GM18873 (cell line): ENCODE results near the gene CALB2.
A peak's percentile ranks its signal among the peaks of the same experiment; 100 is the strongest.

Experiments used
- ATAC-seq: cut with Tn5 transposase; IDR thresholded peaks from one replicate; pipeline ENCODE4 v1.9.1; 2021; ENCODE audit warnings: mild to moderate bottlenecking, moderate library complexity, moderate number of reproducible peaks; ENCODE audit not compliant: unreplicated experiment, low FRiP score

Gene CALB2

GRCh38 chr16:71384073-71384724 lies 25.7 kb downstream of the CALB2 start:
- no peak for ATAC-seq

- no peak for ATAC-seq
These were observed 28.7 kb downstream of the CALB2 start for GRCh38 chr16:71387045-71387871.

DNA sequence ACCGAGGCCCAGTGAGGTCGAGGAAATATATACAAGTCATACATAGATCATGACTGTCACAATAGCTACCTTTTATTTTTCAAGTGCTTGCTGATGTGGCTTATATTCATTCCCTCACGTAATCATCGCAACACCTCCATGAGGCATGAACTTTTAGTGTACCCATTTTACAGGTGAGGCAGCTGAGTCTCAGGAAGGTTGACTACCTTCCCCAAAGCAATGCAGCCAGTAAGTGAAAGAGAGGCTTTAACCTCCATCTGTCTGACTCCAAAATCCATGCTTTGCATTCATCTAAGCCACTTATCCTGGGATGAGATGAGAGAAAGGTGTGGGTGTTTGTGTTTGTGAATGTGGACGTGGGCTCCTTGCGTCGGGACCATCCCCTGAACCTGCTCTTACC lies 30.8 kb downstream of the CALB2 start:
- no peak for ATAC-seq

GRCh38 chr16:71396594-71396993 lies 38.1 kb downstream of the CALB2 start:
- no peak for ATAC-seq

DNA sequence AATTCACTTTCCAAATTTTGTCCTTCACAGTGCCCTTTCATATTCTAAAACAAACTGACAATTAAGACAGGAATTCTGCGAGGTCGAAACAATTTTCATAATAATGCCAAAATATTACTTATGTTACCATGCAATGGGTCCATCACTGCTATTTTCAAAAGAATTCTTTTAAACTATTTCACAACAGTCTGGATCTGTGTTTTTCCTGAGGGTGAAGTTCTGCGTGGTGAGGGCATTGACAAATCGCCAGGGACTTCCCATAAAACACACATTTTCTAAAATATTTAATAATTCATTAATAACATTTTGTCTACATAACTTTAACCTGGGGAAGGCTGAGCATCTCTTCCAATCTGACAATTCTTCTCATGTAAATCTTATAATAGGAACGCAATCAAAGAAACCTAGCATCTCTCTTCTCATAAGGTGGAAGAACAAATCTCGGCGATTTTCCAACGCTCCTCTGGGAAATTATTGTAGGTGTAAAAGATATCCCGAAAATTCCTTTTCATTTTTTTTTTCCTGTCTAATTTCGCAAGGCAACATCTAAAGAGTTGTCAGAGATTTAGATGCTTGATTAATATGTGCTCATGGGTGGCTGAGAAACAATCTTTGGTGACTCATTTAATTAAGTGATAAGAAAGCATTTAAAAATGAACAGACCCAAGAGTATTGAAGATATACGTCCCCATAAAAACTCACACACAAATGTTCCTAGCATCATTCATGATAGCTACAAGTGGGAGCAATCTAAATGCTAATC lies 41.5 kb downstream of the CALB2 start:
- no peak for ATAC-seq

DNA sequence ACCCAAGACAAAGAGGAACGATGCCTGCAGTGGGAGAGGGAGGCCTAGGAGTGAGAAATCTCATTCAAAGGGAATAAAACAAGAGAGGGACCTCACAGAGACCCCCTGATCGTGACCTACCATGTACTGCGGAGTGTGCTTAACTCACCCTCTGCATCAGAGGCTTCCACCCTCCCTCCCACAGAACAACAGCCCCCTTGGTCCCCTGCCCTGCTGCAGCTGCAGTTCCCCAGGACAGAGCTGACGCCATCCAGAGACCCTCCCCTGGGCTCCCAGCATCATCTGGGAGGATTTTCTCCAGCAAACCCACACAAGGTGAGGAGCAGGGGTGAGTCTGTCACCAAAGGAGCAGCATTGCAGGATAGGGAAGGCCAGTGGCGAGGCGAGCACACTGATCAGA lies 43.5 kb downstream of the CALB2 start:
- no peak for ATAC-seq

DNA sequence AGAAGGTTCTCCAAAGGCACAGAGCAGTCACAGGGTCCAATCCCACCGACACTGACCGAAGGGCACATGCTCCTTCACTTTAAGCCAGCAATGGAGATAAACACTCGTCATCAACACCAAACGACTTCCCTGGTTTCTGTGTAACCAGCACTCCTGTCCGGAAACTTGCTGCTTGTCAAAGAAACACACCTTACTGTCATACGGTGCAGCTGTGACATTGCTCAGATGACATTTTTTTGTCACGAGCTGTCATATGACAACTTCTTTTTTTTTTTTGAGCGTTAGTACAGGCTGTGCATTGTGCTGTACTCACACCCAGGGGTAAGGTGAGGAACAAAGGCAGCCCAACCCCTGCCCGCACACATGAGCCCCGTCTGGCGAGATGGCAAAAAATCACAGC lies 44.2 kb downstream of the CALB2 start:
- ATAC-seq, result no peak

DNA sequence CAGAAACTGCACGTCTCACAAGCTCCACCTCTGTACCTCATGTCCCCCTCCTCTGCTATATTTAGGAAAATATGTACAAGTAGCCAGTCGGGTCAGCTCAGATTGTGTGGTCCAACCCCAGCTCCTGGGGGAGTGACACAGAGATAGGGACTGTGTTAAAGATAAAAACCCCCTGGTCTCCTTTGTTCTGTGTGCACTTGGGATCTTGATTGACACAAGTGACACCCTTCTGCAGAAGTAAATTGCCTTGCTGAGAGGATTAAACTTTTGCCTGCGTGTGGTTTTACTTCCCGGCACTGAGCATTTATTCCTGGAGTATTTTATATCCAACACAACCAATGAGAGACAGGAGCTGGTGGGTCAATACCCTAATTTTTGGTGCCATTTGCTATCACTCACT lies 45.8 kb downstream of the CALB2 start:
- no peak for ATAC-seq

GRCh38 chr16:71406316-71406715 lies 47.8 kb downstream of the CALB2 start:
- ATAC-seq, result no peak

GRCh38 chr16:71406724-71407123 lies 48.2 kb downstream of the CALB2 start:
- no peak for ATAC-seq

DNA sequence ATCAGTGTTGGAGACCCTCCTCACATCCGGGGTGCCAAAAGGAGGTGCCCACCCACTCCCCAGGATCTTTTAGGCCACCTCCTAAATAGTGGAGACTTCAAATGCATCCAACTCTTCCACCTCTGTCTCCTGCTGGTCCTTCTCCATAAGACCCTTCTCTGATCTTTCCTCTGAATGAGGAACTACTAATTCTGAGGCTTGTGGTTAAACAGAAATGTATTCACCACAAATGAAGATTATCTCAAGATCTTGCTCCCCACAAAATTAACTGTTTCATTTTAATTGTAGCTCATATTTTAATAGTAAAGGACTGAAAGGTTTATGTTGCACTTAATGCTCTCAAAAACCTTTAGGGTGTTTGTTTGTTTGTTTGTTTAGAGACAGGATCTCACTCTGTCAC lies 49.2 kb downstream of the CALB2 start:
- no peak for ATAC-seq

- ATAC-seq, result no peak
These were observed 50.0 kb downstream of the CALB2 start for GRCh38 chr16:71408536-71408935.

GRCh38 chr16:71409011-71409775 lies 50.7 kb downstream of the CALB2 start:
- ATAC-seq, result no peak

DNA sequence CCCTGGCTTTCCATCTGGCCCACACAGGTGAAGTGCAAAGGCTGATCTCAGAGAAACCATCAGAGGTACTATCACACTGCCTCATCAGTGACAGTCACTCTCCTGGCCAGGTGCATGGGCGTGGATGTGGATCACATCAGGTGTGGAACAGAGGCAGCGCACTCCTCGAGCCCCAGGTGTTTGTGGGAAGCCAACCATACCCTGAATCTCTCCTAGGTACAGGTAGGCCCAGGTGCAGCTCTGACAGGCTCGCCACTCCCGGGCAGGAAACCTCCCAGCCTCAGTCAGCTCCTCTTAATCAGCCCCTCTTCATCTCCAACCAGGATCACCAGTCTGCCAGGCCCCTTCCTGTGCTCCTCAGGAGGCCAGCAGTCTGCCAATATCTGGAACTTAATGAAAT lies 51.6 kb downstream of the CALB2 start:
- no peak for ATAC-seq

- ATAC-seq, result peak; percentile 47
These were observed 54.0 kb downstream of the CALB2 start for GRCh38 chr16:71412270-71413160.

- ATAC-seq, result no peak
These were observed 54.8 kb downstream of the CALB2 start for GRCh38 chr16:71413341-71413740.

GRCh38 chr16:71414038-71414437 lies 55.5 kb downstream of the CALB2 start:
- ATAC-seq, result no peak

DNA sequence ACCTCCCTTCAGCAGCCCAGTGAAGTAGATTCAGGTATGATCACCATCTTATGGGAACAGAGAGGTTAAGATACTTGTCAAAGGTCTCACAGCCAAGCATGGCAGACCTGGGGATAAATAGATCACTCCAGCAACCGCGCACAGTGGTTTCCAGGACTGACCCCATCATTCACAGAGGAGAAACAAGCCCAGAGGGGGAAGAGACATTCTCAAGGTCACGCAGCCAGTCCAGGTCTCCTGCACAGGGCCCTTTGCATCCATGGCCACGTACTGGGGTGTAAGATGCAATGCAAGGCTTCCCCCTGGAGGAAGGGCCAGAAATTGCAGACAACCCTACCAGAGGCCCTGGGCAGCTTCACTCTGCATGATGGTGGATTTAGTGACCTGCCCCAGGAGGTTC lies 63.4 kb downstream of the CALB2 start:
- no peak for ATAC-seq

DNA sequence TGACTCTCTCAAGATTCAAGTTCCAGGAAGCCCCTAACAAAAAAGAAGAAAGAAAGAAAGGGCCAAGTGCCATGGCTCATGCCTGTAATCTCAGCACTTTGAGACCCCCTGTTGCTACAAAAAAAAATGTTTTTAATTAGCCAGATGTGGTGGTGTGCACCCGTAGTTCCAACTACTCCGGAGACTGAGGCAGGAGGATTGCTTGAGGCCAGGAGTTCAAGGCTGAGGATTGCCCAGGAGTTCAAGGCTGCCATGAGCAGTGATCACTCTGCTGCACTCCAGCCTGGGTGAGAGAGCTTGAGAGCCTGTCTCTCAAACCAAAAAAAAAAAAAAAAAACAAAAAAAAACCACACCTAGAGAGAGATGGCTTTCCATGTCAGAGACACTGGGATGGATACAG lies 64.5 kb downstream of the CALB2 start:
- no peak for ATAC-seq

- ATAC-seq, result no peak
These were observed 65.3 kb downstream of the CALB2 start for GRCh38 chr16:71423865-71424264.
